Large intestine (tissue), 3 donors: ENCODE results near the gene SRGAP1. TPM values are rescaled to one million over a fixed set of nuclear protein-coding genes. Genes with fewer than 3 reads are reported as not detected.
A peak's percentile ranks its signal among the peaks of the same experiment; 100 is the strongest.
"Not testable (repeated sequence)": the region's sequence is repeated elsewhere in the genome, so short reads cannot be mapped to it uniquely, and the experiment has no call there.

Source experiments
- DNase-seq, 2 donors: peaks; one replicate each; pipeline versions ENCODE4 v3.0.0 to v3.0.0-alpha.2; 2013
- H3K27ac ChIP-seq: one replicate; pipeline ENCODE4 v1.5.1; 2013; ENCODE audit warnings: low read length
- H3K27me3 ChIP-seq: 2 replicates; pipeline ENCODE4 v1.6.1; 2013; ENCODE audit warnings: low read length; ENCODE audit not compliant: control insufficient read depth, insufficient read depth
- H3K36me3 ChIP-seq: 2 replicates; pipeline ENCODE4 v1.6.1; 2013; ENCODE audit warnings: low read length; ENCODE audit not compliant: control insufficient read depth, insufficient read depth
- H3K4me1 ChIP-seq: one replicate; pipeline ENCODE4 v1.6.1; 2013; ENCODE audit warnings: low read length; ENCODE audit not compliant: control insufficient read depth, insufficient read depth
- H3K4me3 ChIP-seq: one replicate; pipeline ENCODE4 v1.5.1; 2013; ENCODE audit warnings: low read length
- H3K9me3 ChIP-seq: one replicate; pipeline ENCODE4 v1.6.1; 2013; ENCODE audit warnings: mild to moderate bottlenecking, low read depth, low read length, moderate library complexity; ENCODE audit not compliant: control insufficient read depth
- WGBS: methylation state at CpG from one replicate; pipeline ENCODE4 v1.1.5; 2013; ENCODE audit warnings: low lambda C conversion rate; ENCODE audit not compliant: insufficient coverage; 5-methylcytosine and 5-hydroxymethylcytosine counted together
- polyA plus RNA-seq: library from polyadenylated mRNA; unstranded; fragments of 120-200 nt; gene quantifications from one replicate; pipeline ENCODE4 v1.2.1, GENCODE V29; 2013

The SRGAP1 gene
- polyA plus RNA-seq, 1 donor = 8.6 TPM

DNA sequence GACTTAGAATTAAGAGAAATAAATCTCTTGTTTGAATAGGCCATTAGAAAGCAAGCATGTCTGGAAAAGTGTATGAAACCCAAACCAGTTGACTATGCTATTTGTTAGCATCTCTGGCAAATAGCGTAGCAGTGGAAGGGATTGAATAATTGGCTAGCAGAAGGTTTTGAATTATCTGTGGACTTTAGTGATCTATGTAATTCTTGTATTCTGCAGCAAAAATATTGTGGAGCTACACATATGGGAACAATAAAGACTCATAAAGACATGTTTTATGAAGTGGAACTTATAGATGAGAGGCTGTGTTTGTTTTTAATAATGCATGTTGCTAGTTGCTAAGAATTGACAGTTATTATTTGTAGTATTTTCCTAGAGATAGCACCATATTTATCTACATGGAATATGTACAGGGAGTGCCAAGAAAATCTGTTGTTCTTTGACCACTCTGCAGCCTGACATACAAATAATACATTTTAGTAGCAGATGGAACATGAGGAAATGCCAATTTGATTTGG lies 4.7 kb downstream of the SRGAP1 start:
- Histone ChIP-seq H3K9me3 (no peaks in the 10 kb centered on the region), H3K36me3 (no peaks in the 10 kb centered on the region), H3K4me1 (peaks cover 33% of the 10 kb centered on the region), H3K27ac (peak overlapping the region; percentile 3), H3K27me3 (no peaks in the 10 kb centered on the region), H3K4me3 (no peak overlapping the region)
- no CpG with 5 or more reads among the region's 1 CpG for WGBS
- DNase-seq = no peak

DNA sequence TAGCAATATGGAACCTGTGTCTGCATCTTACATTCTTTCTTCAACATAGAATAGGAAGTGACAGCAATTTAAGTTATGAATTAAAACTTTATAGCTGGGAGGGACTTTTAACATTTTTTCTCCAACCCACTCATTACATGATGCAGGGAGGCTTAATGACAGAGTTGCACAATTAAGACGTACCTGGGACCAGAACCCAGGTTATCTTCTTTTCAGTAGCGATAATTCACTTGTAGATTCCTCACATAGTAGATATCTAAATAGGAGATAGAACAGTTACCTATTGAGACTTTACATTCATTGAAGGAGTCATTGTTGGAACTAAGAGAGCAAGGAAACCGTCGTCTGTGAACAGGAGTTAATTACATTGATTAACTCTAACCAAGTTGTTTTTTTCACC lies 5.1 kb downstream of the SRGAP1 start:
- H3K4me1 ChIP-seq = peaks cover 33% of the 10 kb centered on the region
- no peaks in the 10 kb centered on the region for H3K27me3 ChIP-seq
- H3K4me3 ChIP-seq = no peak overlapping the region
- no CpG with 5 or more reads among the region's 4 CpGs for WGBS
- DNase-seq = peak in 1 of 2 donors; percentile 53
- peak overlapping the region; percentile 11 for H3K27ac ChIP-seq
- H3K36me3 ChIP-seq = no peaks in the 10 kb centered on the region
- no peaks in the 10 kb centered on the region for H3K9me3 ChIP-seq

DNA sequence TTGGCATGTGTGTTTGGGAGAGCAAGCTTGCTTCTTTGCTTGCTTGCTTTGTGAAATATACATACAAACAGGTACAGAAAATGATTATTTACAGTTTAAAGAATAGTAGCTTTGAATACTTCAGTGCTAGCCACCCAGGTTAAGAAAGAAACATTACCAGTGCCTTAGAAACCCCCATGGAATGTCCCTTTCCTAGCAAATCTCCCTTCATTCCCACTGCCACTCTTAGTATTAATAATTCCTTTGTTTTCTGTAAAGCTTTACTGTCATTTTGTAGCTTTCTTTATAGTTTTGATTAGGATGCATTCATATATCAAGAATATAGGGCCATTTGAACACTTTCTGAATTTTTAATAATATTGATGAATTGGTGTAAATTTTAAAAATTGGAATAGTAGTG lies 9.5 kb downstream of the SRGAP1 start:
- H3K27me3 ChIP-seq = no peaks in the 10 kb centered on the region
- H3K36me3 ChIP-seq = no peaks in the 10 kb centered on the region
- H3K4me1 ChIP-seq = peaks cover 27% of the 10 kb centered on the region
- no peaks in the 10 kb centered on the region for H3K9me3 ChIP-seq
- DNase-seq = no peak
- H3K27ac ChIP-seq = no peak overlapping the region
- no peak overlapping the region for H3K4me3 ChIP-seq

DNA sequence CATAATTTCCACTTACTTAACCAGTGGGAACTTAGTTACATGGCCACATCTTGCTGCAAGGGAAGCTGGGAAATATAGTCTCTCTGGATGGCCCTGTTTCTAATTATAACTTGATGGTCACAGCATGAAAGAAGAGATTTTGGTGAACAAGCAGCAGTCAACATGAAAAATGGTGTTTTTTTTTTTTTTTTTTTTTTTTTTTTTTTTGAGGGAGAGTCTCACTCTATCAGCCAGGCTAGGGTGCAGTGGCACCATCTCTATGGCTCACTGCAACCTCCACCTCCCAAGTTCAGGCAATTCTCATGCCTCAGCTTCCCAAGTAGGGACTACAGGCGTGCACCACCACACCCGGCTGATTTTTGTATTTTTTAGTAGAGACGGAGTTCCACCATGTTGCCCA lies 10.8 kb downstream of the SRGAP1 start:
- H3K27ac ChIP-seq = no peak overlapping the region
- no peaks in the 10 kb centered on the region for H3K36me3 ChIP-seq
- no peak for DNase-seq
- WGBS = no CpG with 5 or more reads among the region's 3 CpGs
- no peaks in the 10 kb centered on the region for H3K27me3 ChIP-seq
- no peaks in the 10 kb centered on the region for H3K9me3 ChIP-seq
- H3K4me3 ChIP-seq = no peak overlapping the region
- peaks cover 15% of the 10 kb centered on the region for H3K4me1 ChIP-seq

DNA sequence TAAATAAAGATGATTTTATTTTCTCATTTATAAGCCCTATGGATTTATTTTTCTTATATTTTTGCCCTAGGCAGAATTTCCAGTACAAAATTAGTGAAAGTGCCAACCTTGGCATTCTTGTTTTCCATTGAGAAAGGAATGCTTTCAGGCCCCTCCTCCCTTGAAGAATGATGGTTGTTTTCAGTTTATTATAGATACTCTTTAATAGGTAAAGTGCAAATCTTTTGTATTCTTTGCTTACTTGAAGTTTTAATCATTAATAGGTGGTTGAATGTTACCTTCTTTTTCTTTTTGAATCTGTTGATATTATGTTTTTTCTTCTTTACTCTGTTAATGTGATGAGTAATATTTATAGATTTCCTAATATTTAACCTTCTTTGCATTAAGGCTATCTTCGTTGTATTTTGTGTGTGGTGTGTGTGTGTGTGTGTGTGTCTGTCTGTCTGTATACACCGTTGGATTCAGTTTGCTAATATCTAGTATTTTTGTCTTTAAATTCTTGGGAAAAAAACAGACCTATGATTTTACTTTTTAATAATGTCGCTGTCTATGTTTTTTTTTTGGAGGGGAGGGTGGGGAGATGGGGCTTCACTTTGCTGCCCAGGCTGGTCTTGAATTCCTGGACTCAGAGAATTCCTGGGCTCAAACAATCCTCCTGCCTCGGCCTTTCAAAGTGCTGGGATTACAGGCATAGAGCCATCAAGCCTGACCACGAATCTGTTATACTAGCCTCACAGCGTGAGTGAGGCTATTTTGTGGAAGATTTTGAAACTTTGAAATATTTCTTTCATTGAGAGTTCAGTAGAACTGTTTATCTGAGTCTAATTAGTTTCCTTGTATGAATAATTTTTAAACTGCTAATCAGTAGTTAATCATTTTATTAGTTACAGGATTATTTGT lies 13.5 kb downstream of the SRGAP1 start:
- no CpG with 5 or more reads among the region's 6 CpGs for WGBS
- no peak overlapping the region for H3K27ac ChIP-seq

DNA sequence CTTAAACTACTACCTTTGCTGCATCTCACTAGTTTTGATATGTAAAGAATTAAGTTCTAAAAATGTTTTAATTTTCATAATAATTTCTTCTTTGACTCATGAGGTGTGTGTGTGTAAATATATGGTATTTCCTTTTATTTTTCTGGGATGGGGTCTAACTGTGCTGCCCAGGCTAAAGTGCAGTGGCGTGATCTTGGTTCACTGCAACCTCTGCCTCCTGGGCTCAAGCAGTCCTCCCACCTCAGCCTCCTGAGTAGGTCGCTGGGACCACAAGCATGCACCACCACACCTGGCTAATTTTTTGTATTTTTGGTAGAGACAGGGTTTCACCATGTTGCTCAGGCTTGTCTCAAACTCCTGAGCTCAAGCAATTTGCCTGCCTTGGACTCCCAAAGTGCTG lies 15.4 kb downstream of the SRGAP1 start:
- not testable (repeated sequence) for H3K9me3 ChIP-seq, H3K27me3 ChIP-seq, DNase-seq, H3K4me3 ChIP-seq, H3K36me3 ChIP-seq, H3K27ac ChIP-seq
- no CpG with 5 or more reads among the region's 2 CpGs for WGBS
- peaks cover 37% of the 10 kb centered on the region for H3K4me1 ChIP-seq

More for the DNA sequence above, 13.5 kb downstream of the SRGAP1 start:
- no peak for DNase-seq
- Histone ChIP-seq H3K4me1 (peaks cover 29% of the 10 kb centered on the region), H3K9me3 (no peaks in the 10 kb centered on the region), H3K27me3 (no peaks in the 10 kb centered on the region), H3K36me3 (no peaks in the 10 kb centered on the region), H3K4me3 (no peak overlapping the region)

DNA sequence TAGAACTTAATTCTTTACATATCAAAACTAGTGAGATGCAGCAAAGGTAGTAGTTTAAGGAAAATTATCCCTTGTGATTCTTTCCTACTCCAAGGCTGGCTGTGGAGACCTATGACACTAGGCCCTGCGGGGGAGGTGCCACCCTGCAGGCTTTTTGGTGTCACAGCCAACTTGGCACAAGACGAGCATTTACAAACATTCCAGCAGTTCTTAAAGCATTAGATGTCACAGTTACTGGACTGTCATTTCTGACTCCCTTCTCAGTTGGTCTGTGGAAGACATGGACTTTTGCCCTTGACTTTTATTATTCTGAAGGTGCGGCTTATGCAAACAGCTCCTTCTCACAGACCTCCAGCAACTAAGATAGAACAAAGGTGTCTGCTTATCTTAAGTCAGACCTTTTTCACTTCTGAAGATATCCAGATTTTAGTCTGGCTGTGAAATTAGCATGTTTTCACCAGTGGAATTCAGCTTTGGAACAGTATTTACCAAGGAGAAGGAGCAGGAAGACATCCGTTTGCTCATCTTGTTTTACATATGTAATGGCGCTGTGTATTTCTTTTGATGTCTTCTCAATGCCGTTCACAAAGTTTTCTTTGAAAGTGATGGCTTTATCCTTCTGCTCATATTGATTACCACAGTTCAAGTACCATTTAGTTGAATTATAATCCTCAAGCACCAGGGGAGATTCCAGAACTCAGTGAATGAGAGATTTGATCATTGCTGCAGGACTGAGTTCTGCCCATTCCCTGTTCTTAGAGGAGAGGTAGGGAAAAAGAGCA lies 17.9 kb downstream of the SRGAP1 start:
- H3K27me3 ChIP-seq = no peaks in the 10 kb centered on the region
- H3K36me3 ChIP-seq = no peaks in the 10 kb centered on the region
- H3K4me1 ChIP-seq = peaks cover 44% of the 10 kb centered on the region
- WGBS = 30% methylated on average over 2 of the region's 6 CpGs
- H3K9me3 ChIP-seq = no peaks in the 10 kb centered on the region
- peak; percentile 88 to 95 for DNase-seq
- no peak overlapping the region for H3K4me3 ChIP-seq
- H3K27ac ChIP-seq = peak overlapping the region; percentile 79

DNA sequence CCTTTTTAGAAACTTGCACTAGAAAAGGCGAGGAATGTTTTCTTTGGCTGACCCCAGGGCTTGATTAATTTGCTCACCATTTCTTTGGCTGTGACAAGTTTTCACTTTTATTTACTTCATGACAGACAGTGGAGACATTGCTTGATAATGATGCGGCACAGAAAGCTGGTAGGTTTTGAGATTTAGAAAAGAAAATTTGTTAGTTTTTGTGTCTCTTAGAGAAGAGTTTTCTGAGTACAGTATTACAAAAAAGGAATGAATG lies 18.4 kb downstream of the SRGAP1 start:
- Histone ChIP-seq H3K9me3 (no peaks in the 10 kb centered on the region), H3K27me3 (no peaks in the 10 kb centered on the region), H3K4me1 (peaks cover 41% of the 10 kb centered on the region), H3K27ac (peak overlapping the region; percentile 79), H3K36me3 (no peaks in the 10 kb centered on the region), H3K4me3 (no peak overlapping the region)
- DNase-seq = no peak
- 0% methylated on average over 1 of the region's 2 CpGs for WGBS

DNA sequence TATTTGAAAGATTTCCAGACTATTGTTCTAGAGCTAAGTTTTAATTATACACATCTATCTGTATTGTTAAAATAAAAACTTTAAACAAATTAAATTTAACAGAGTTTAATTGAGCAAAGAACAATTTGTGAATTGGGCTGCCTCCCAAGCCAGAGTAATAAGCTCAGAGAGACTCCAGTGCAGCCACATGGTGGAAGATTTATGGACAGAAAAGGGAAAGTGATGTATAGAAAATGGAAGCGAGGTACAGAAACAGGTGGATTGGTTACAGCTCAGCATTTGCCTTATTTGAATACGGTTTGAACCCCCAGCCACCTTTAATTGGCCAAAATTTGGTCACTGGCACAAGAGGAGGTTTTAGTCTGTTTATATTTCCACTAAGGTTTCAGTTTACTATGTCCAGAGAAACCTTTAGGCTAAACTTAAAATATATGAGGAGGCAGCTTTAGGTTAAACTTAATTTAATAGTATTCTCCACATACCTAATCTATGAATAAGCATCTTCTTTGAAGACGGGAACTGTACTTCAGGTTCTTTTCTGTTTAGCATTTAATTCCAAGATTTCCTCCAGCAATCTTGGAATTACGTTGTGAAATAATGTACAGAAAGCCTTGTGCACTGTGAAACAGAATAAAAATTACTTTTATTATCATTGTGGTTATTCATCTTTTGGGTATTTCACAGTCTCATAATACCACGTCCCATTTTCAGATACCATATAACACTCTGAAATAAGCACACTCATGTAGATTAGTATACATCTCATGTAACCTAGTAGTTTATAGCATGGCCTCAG lies 19.4 kb downstream of the SRGAP1 start:
- H3K4me1 ChIP-seq = peaks cover 41% of the 10 kb centered on the region
- H3K27me3 ChIP-seq = no peaks in the 10 kb centered on the region
- H3K4me3 ChIP-seq = no peak overlapping the region
- no peaks in the 10 kb centered on the region for H3K36me3 ChIP-seq
- WGBS = no CpG with 5 or more reads among the region's 5 CpGs
- peak overlapping the region; percentile 79 for H3K27ac ChIP-seq
- H3K9me3 ChIP-seq = no peaks in the 10 kb centered on the region
- DNase-seq = no peak

DNA sequence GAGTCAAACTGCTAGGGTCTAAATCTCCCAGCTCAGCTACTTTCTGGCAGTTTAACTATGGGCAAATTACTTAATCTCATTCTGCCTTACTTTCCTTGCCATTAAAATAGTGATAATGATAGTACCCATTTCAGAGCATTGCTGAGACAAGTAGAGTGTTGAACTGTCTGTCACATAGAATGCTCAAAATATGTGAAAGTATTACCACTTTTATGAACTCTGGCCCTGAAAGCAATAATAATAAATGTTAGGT lies 19.9 kb downstream of the SRGAP1 start:
- Histone ChIP-seq H3K36me3 (no peaks in the 10 kb centered on the region), H3K27me3 (no peaks in the 10 kb centered on the region), H3K4me3 (no peak overlapping the region), H3K4me1 (peaks cover 41% of the 10 kb centered on the region), H3K9me3 (no peaks in the 10 kb centered on the region), H3K27ac (peak overlapping the region; percentile 18)
- peak; percentile 47 to 76 for DNase-seq
